Measurements from ENCODE around the gene LRWD1. TPM values are rescaled to one million over a fixed set of nuclear protein-coding genes. Genes with fewer than 3 reads are reported as not detected.

Gene LRWD1
- polyA plus RNA-seq, 1 of the 3 experiments (the other 2 are of a cell fraction): 53.2 TPM

GRCh38 chr7:102446387-102447156 is 18.2 kb upstream of the LRWD1 start:
- no peak overlapping the region for H3K4me2 ChIP-seq
- H3K36me3 ChIP-seq (replicated peaks in 1 of 2; ENCODE audit: control insufficient read depth in 1 of 2, insufficient read depth in 2 of 2, low read length in 1 of 2): peaks cover 20 to 44% of the 10 kb centered on the region in 2 experiments
- no peaks in the 10 kb centered on the region for H3K9me3 ChIP-seq
- H4K20me1 ChIP-seq (ENCODE audit: insufficient read depth): no peaks in the 10 kb centered on the region
- no peaks in the 10 kb centered on the region for H3K9me2 ChIP-seq
- peaks cover 6% of the 10 kb centered on the region for H3K79me2 ChIP-seq (ENCODE audit: insufficient read depth)
- no peaks in the 10 kb centered on the region for H3K27me3 ChIP-seq (ENCODE audit: insufficient read depth)
- H3K27ac ChIP-seq (ENCODE audit: low read depth in 2 of 2, low read length in 1 of 2): no peak overlapping the region
- no peak overlapping the region for H2AFZ ChIP-seq (ENCODE audit: low read depth)
- no peak overlapping the region for H3K4me3 ChIP-seq (ENCODE audit: low read depth in 2 of 2, low read length in 1 of 2)
- CTCF ChIA-PET: interaction anchor here (0.6 to 0.7 kb wide), 2 partner anchors 21 to 134 kb away, joined by 3 read pairs; no protein-coding TSS in a partner anchor
- TF ChIP-seq USF2 (IDR thresholded peaks at IDR 0.05; ENCODE audit: borderline replicate concordance, low read depth, low read length) (no peak), POLR2AphosphoS5 (IDR thresholded peaks at IDR 0.05; ENCODE audit: low read depth, low read length) (no peak), TCF12 (IDR thresholded peaks at IDR 0.05) (no peak), GATA2 (CRISPR knock-in tag; IDR thresholded peaks at IDR 0.05) (no peak), MXI1 (IDR thresholded peaks at IDR 0.05; ENCODE audit: low read depth, low read length) (no peak), GABPA (IDR thresholded peaks at IDR 0.05; ENCODE audit: low read depth) (no peak), FOSL2 (IDR thresholded peaks at IDR 0.05; ENCODE audit: borderline replicate concordance, low read depth) (no peak), SMC3 (IDR thresholded peaks at IDR 0.05; ENCODE audit: low read depth, low read length) (no peak), PBX3 (IDR thresholded peaks at IDR 0.05) (no peak), RFX5 (IDR thresholded peaks at IDR 0.05; ENCODE audit: low read length) (no peak), MEF2A (IDR thresholded peaks at IDR 0.05; ENCODE audit: borderline replicate concordance, low read depth) (no peak), SIN3A (IDR thresholded peaks at IDR 0.05; ENCODE audit: borderline replicate concordance, low read depth, low read length) (no peak), YY1 (IDR thresholded peaks at IDR 0.05; ENCODE audit: low read depth) (no peak), FOXM1 (IDR thresholded peaks at IDR 0.05; ENCODE audit: low read depth) (no peak), NFIC (IDR thresholded peaks at IDR 0.05; ENCODE audit: borderline replicate concordance) (no peak), RAD21 (IDR thresholded peaks at IDR 0.05; ENCODE audit: low read length) (no peak)
- TF ChIP-seq, protein P1, sequence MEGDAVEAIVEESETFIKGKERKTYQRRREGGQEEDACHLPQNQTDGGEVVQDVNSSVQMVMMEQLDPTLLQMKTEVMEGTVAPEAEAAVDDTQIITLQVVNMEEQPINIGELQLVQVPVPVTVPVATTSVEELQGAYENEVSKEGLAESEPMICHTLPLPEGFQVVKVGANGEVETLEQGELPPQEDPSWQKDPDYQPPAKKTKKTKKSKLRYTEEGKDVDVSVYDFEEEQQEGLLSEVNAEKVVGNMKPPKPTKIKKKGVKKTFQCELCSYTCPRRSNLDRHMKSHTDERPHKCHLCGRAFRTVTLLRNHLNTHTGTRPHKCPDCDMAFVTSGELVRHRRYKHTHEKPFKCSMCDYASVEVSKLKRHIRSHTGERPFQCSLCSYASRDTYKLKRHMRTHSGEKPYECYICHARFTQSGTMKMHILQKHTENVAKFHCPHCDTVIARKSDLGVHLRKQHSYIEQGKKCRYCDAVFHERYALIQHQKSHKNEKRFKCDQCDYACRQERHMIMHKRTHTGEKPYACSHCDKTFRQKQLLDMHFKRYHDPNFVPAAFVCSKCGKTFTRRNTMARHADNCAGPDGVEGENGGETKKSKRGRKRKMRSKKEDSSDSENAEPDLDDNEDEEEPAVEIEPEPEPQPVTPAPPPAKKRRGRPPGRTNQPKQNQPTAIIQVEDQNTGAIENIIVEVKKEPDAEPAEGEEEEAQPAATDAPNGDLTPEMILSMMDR (IDR thresholded peaks at IDR 0.05): no peak
- peak; percentile 16 for DNase-seq
- no peak overlapping the region for H3K9ac ChIP-seq
- WGBS (ENCODE audit: low lambda C conversion rate): 94% methylated on average over 36 of the region's 41 CpGs
- POLR2A ChIA-PET: no interaction called here
- peaks cover 0 to 10% of the 10 kb centered on the region in 2 experiments; a peak in 1 of 4 replicates for H3K4me1 ChIP-seq (ENCODE audit: control insufficient read depth in 1 of 2, insufficient read depth in 2 of 2, low read depth in 1 of 2, low read length in 1 of 2)
- peaks cover 10% of the 10 kb centered on the region for H3F3A ChIP-seq (replicated peaks; ENCODE audit: insufficient read depth)
